NCI-H524 treated with DMSO at 0.1 percent for 48 hours (cell line): Measurements from ENCODE around the gene EIF2AK3.
"Not testable (repeated sequence)": the region's sequence is repeated elsewhere in the genome, so short reads cannot be mapped to it uniquely, and the experiment has no call there.

Experiments used
- DNase-seq: peaks from one replicate; lab custom pipeline; 2025; lab: John Stamatoyannopoulos, UW

Gene EIF2AK3

DNA sequence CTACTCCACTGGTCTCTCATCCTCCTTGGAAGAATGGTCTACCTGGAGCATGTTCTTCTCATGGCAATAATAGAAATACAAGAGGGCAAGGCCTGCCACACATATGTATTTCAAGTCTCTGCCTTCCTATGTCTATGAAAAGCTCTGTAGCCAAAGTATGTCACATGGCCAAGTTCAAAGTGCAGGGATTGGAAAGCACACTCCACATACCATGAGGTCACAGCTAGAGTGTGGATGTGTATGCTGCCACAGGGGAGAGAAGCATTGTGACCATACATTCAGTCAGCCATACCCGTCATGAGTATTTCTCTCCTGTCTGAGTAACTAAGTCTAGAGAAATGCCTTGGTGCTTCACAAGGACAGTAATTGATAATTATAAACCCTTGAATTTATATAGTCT is 8.8 kb upstream of the EIF2AK3 start:
- DNase-seq, result no peak

DNA sequence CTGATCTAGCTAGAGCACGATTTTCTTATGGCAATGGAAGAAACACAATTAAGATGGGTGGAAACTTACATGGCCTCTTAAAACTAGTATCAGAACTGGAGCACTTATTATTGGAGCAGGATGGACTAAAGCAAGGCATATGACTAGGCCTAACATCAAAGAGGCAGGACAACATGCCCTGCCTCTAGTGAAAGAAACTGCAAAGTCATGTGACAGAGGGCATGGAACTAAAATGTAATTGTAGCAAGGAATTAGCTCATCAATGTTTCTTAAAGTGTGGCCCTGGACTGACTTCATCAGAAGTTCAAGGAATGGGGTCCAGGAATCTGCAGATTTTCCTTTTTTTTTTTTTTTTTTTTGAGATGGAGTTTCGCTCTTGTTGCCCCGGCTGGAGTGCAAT is 5.3 kb upstream of the EIF2AK3 start:
- DNase-seq, result no peak

- no peak for DNase-seq
Measured at GRCh38 chr2:88628571-88628939, 1.3 kb upstream of the EIF2AK3 start.

GRCh38 chr2:88627856-88628570 is 749 bp upstream of the EIF2AK3 start:
- peak; percentile 69 for DNase-seq

GRCh38 chr2:88626171-88627054 is 851 bp downstream of the EIF2AK3 start:
- no peak for DNase-seq

- no peak for DNase-seq
Measured at GRCh38 chr2:88624477-88624876, 2.8 kb downstream of the EIF2AK3 start.

GRCh38 chr2:88623831-88624465 is 3.3 kb downstream of the EIF2AK3 start:
- DNase-seq, result not testable (repeated sequence)

DNA sequence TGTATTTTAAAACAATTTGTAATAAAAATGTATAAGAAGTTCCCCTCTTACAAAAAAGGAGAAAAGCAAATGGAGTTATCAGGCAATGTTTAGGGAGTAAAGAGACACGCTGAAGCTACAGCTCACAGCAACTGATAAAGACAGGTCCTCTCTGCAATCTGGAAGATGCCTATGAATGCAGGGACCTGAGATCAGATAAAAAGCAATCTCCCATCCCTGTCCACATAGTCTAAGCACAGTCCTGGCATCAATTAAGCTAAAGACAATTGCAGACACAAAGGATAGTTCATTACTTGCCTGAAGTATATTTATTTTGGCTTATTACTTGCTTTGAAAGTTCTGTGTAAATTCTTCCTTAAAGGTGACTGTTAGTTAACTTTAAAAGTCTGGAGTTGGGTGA is 5.0 kb downstream of the EIF2AK3 start:
- no peak for DNase-seq

GRCh38 chr2:88621432-88621831 is 5.8 kb downstream of the EIF2AK3 start:
- no peak for DNase-seq

- no peak for DNase-seq
Measured at GRCh38 chr2:88620015-88620414, 7.2 kb downstream of the EIF2AK3 start.

DNA sequence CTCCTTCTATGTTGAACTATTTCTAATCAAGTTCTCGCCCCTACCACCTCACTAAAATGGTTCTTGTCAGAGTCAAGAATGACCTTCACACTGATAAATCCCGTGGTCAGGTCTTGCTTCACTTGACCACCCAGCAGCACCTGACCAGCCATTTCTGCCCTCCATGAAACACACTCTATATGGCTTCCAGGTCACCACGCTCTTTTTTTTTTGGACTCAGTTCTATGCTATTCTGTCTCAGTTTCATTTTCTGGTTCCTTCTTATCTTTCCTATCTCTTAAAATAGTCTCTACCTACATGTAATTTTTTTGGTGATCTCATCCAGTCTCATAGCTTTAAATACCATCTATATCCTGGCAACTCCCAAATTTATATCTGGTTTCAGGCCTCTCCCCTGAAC is 11.4 kb downstream of the EIF2AK3 start:
- DNase-seq, result no peak

GRCh38 chr2:88614497-88615157 is 12.6 kb downstream of the EIF2AK3 start:
- DNase-seq, result no peak

- no peak for DNase-seq
Measured at GRCh38 chr2:88613921-88614320, 13.3 kb downstream of the EIF2AK3 start.

DNA sequence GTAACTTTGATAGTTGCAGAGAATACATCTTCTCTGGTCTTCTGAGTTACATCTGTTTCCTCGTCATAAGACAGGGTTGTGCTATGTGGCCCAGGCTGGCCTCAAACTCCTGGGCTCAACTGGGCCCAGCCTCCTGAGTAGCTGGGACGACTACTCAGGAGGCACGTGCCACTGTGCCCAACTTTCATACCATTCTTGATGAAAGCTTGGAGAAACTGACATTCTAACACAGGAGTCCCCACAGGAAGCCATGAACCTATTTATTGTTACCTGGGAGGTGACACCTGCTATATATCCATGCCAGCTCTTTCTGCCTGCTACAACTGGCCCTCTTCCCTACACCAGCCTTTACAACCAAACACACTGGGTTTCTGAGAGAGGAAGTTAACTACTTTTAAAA is 19.1 kb downstream of the EIF2AK3 start:
- no peak for DNase-seq

GRCh38 chr2:88607416-88607815 is 19.8 kb downstream of the EIF2AK3 start:
- DNase-seq, result no peak

- no peak for DNase-seq
Measured at GRCh38 chr2:88606371-88607030, 20.8 kb downstream of the EIF2AK3 start.

GRCh38 chr2:88603146-88603545 is 24.1 kb downstream of the EIF2AK3 start:
- DNase-seq, result no peak

DNA sequence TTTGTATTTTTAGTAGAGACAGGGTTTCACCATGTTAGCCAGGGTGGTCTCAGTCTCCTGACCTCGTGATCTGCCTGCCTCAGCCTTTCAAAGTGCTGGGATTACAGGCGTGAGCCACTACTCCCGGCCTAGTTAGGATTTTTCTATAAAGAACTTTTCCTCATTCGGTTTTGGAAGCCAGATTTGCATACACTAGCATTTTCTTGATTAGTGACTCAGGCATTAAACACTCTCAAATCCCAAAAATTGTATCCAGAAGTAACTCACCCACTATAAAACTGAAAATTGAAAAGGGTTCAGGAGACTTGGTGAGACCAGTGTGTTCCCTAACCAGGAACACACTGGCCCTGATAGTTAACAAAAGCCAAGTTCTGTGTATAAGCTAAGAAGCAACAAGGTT is 25.2 kb downstream of the EIF2AK3 start:
- DNase-seq, result no peak

DNA sequence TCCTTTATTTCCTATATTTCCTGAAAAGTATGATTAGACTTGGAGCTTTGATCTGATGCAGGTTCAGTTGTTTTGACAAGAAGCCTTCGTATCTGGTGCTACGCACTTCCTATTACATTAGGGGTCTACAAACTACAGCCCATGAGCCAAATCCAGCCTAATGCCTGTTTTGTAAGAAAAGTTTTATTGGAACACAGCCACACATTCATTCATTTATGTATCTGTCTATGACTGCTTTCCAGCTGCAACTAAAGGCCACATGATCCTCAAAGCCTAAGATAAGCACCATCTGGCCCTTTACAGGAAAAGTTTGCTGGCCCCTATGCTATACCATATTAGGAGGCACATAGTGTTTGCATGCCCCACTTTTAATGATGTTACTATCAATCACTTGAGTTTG is 26.0 kb downstream of the EIF2AK3 start:
- DNase-seq, result peak; percentile 43

GRCh38 chr2:88600038-88600465 is 27.2 kb downstream of the EIF2AK3 start:
- DNase-seq, result peak; percentile 86

DNA sequence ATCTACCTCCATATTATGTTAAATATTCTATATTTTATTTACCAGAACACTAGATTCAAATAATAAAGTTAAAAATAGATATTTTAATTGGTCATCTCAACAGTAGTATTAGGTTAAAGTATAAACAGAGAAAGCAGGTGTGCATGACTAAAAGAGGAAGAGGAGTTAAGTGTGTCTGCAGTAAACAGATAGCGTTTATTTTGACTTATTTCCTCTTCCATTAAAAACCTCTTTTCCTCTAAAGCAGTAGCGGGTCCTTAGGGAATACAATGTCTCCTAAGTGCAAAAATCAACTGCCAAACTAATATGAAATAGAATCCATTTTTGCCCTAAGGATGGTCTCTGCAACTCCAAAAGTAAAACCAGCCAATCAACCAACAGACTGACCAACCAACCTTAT is 27.7 kb downstream of the EIF2AK3 start:
- no peak for DNase-seq

GRCh38 chr2:88597168-88597567 is 30.1 kb downstream of the EIF2AK3 start:
- DNase-seq, result peak; percentile 9
